Measurements from ENCODE around the gene CDH26.

GRCh38 chr20:60063739-60064380 lies 105.6 kb downstream of the CDH26 start:
- TF ChIP-seq POLR2A (IDR thresholded peaks at IDR 0.05) (no peak), CTCF (IDR thresholded peaks at IDR 0.05) (no peak)
